OCI-LY3 (cell line): ENCODE measurements around the gene DENND1A.

Experiments used
- EZH2phosphoT487 ChIP-seq: fragments of 200-600 bp; shearing (Covaris generic); IDR thresholded peaks from 2 replicates; pipeline ENCODE4 v1.6.1; 2018; ENCODE audit warnings: antibody characterized with exemption, mixed run types, low read depth
- TF ChIP-seq, protein P1 (sequence below): fragments of 200-600, 300-600 bp; sonication (generic); IDR thresholded peaks from 2 replicates; pipeline ENCODE4 v1.5.1; 2014; ENCODE audit warnings: antibody characterized with exemption, low read length, low read depth

DNA sequence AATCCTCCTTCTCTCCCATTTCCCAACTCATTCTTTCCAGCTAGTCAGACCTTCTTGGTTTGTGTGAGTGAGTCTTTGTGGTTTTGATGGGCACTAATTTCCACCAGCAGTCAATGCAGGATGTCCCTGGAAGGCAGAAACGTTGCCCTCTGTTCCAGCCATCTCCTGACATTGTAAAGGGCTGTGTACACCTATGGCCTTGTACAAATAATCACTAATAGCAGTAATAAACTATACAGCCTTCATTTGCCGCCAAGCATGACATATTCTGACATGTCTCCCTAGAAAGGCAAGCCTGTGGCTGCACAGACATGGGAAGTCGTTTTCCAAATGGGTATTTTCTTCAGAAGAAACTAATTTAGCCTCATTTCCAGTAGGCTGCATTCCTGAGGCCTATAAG is 18.4 kb upstream of the DENND1A start:
- TF ChIP-seq, protein P1, sequence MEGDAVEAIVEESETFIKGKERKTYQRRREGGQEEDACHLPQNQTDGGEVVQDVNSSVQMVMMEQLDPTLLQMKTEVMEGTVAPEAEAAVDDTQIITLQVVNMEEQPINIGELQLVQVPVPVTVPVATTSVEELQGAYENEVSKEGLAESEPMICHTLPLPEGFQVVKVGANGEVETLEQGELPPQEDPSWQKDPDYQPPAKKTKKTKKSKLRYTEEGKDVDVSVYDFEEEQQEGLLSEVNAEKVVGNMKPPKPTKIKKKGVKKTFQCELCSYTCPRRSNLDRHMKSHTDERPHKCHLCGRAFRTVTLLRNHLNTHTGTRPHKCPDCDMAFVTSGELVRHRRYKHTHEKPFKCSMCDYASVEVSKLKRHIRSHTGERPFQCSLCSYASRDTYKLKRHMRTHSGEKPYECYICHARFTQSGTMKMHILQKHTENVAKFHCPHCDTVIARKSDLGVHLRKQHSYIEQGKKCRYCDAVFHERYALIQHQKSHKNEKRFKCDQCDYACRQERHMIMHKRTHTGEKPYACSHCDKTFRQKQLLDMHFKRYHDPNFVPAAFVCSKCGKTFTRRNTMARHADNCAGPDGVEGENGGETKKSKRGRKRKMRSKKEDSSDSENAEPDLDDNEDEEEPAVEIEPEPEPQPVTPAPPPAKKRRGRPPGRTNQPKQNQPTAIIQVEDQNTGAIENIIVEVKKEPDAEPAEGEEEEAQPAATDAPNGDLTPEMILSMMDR = no peak
- no peak for TF ChIP-seq EZH2phosphoT487
